Bronchial epithelial cell (primary cell): Measurements from ENCODE around the gene MRPS24. TPM values are rescaled to one million over a fixed set of nuclear protein-coding genes. Genes with fewer than 3 reads are reported as not detected.

Experiments
- DNase-seq: peaks from one replicate; pipeline ENCODE4 v3.0.0-alpha.2; 2010; ENCODE audit warnings: low read depth
- FAIRE-seq: peaks from 2 replicates; lab custom pipeline; 2011; peaks lifted over from hg19 to GRCh38; lab: Jason Lieb, UNC
- H3K27me3 ChIP-seq: 2 replicates; pipeline ENCODE4 v1.5.1; 2011; ENCODE audit warnings: low read length; ENCODE audit not compliant: control insufficient read depth, insufficient read depth
- H3K36me3 ChIP-seq: 2 replicates; pipeline ENCODE4 v1.5.1; 2011; ENCODE audit warnings: low read length; ENCODE audit not compliant: control insufficient read depth, insufficient read depth
- H3K4me3 ChIP-seq: 2 replicates; pipeline ENCODE4 v1.5.1; 2011; ENCODE audit warnings: mild to moderate bottlenecking, low read depth, low read length, control low read depth
- CTCF ChIP-seq: IDR thresholded peaks from 2 replicates; pipeline ENCODE4 v1.5.1; 2011; ENCODE audit warnings: mild to moderate bottlenecking, moderate library complexity, low read length, control low read depth, inconsistent platforms; ENCODE audit not compliant: insufficient read depth, severe bottlenecking
- total RNA-seq: library from RNA; depleted of rRNA; stranded (reverse); fragments of >200 nt; gene quantifications from 2 replicates; pipeline ENCODE4 v1.2.1, GENCODE V29; 2014

MRPS24 gene
- total RNA-seq, 1 donor from 2014 or later, result 110 TPM

GRCh38 chr7:43880596-43880995, 11.3 kb upstream of the MRPS24 start:
- FAIRE-seq, result no peak
- TF ChIP-seq CTCF, result no peak
- peaks cover 36% of the 10 kb centered on the region for H3K36me3 ChIP-seq

GRCh38 chr7:43879477-43879876, 10.2 kb upstream of the MRPS24 start:
- H3K4me3 ChIP-seq, result no peak overlapping the region
- FAIRE-seq (no peak), DNase-seq (peak; percentile 48)
- H3K36me3 ChIP-seq, result peaks cover 36% of the 10 kb centered on the region
- no peaks in the 10 kb centered on the region for H3K27me3 ChIP-seq
- no peak for TF ChIP-seq CTCF

More at GRCh38 chr7:43880596-43880995, 11.3 kb upstream of the MRPS24 start:
- no peak for DNase-seq
- H3K4me3 ChIP-seq, result no peak overlapping the region
- no peaks in the 10 kb centered on the region for H3K27me3 ChIP-seq

DNA sequence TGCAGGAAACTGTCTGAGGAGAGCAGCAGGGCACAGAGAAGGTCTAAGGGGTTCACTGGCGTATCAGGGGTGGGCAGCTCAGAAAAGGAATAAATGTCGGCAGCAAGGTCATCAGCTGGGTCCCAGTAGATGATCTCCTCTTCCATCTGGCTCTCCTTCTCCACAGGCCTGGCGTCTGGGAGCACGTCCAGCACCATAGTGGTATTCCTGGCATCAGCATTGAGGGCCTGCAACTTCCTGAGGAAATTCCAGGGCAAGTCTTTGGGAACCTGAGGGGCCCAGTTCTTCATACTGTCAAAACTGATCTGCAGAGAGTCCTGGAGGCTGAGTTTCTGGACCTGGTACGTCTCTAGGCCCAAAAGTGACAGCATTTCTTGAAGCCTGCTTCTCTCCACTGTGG, 9.6 kb upstream of the MRPS24 start:
- no peaks in the 10 kb centered on the region for H3K27me3 ChIP-seq

DNA sequence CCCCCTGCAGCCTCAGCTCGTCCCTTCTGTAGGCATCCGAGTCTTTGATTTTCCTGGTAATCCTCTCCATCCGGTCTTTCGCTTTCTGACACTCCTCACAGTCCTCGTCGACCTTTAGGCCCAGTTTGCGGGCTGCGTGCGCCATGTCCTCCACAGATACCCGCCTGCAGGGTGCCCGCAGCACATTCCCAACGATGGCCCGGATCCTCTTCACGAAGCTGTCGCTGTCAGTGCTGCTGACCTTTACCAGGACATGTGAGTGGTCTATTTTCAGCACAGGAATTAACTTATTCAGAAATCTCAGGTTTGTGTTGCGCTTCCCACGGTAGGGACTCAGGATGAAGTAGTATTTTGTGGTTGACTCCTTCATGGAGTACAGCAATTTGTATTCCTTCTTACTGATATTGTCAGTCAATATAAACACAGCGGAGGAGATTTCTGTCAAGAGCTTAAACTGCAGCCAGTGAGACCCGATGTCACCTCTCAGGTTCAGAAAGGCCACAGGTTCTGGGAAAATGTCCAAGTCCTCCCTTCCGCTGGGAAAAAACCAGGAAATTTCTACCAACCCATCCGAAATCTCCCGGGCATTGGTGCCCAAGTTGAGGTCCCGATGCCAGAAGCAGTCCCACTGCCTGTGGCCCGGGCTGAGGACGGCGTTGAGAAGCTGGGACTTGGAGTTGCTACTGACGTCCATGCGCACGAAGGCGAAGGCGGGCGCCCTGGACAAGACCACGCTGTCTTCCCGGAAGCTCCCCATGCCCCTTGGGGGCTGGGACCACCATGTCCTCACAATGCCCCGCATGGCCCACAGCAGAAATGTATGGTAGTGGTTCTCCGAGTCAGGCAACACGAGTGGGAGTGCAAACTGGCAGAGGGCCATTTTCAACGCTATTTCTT, 8.9 kb upstream of the MRPS24 start:
- Histone ChIP-seq H3K4me3 (no peak overlapping the region), H3K27me3 (no peaks in the 10 kb centered on the region), H3K36me3 (peaks cover 29% of the 10 kb centered on the region)
- no peak for TF ChIP-seq CTCF
- DNase-seq (no peak), FAIRE-seq (no peak)

More for the DNA sequence above, 9.6 kb upstream of the MRPS24 start:
- no peak for TF ChIP-seq CTCF
- FAIRE-seq (no peak), DNase-seq (no peak)
- Histone ChIP-seq H3K4me3 (no peak overlapping the region), H3K36me3 (peaks cover 29% of the 10 kb centered on the region)

DNA sequence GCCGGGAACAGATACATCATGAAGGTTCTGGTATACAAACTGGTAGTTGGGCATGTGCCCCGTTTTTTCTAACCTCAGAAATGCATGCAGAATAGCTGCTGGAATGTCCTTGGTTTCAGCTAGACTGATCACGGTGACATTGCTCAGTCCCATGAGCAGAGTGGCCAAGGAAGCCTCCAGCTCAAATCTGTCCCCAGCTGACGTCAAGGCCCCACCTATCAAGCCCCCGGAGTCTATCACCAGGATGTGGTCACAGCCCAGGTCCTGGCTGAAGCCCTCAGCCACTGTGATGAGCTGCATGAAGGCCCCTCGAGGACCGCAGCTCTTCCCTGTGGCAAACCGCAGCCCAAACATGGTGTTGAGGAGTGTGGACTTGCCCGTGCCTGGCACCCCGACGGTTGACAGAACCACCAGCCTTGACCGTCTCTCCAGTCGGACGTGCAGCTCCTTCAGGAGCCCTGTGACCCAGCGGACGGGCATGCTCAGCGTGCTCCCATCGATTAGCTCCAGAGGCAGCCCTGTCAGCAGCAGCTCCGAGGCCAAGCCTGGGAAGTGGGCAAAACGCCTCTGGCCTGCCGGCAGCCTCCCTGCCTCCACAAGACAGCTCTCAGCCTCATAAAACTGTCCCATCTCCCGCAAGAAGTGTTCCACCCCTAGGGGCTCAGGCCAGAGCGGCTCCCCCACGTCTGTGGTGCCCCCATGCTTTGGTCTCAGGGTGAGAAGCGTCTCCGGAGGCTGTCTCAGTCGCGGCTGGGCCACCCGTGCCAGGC, 7.8 kb upstream of the MRPS24 start:
- peak; percentile 52 for FAIRE-seq
- Histone ChIP-seq H3K27me3 (no peaks in the 10 kb centered on the region), H3K4me3 (no peak overlapping the region), H3K36me3 (peaks cover 28% of the 10 kb centered on the region)
- no peak for TF ChIP-seq CTCF
- no peak for DNase-seq
